Activated naive CD4-positive, alpha-beta T cell treated with anti-CD3 and anti-CD28 coated beads, Interleukin-2, amount 50 U/mL, for 24 hours (primary cell): Measurements from ENCODE around the gene EVI5.
"Not testable (repeated sequence)": the region's sequence is repeated elsewhere in the genome, so short reads cannot be mapped to it uniquely, and the experiment has no call there.

Experiments used
- H3K27ac Mint-ChIP-seq: one replicate; pipeline ENCODE4 v1.8.0; 2021; ENCODE audit warnings: mild to moderate bottlenecking, mixed read lengths
- H3K27me3 Mint-ChIP-seq: one replicate; pipeline ENCODE4 v1.8.0; 2021; ENCODE audit warnings: mixed read lengths
- H3K36me3 Mint-ChIP-seq: one replicate; pipeline ENCODE4 v1.8.0; 2021; ENCODE audit warnings: mixed read lengths
- H3K4me1 Mint-ChIP-seq: one replicate; pipeline ENCODE4 v1.8.0; 2021; ENCODE audit warnings: mixed read lengths
- H3K4me3 Mint-ChIP-seq: one replicate; pipeline ENCODE4 v1.8.0; 2021; ENCODE audit warnings: mild to moderate bottlenecking, mixed read lengths
- H3K9me3 Mint-ChIP-seq: one replicate; pipeline ENCODE4 v1.8.0; 2021; ENCODE audit warnings: mixed read lengths

Gene EVI5

DNA sequence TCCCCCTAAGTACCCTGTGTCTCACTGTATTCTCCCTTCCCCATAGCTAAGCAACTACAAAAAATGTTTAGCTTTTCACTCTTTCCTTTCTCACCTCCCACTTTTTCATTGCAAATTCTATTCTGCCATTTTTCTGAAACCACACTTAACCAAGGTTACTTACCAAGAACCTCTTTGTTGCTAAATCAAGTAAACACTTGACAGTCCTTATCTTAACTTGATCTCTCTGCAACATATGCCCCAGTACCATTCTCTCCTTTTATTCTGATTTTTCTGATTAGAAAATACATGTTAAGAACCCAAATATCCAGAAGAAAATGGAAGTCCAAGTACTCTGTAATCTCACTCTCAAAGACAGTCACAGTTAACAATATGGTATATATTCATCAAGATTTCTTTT, 16.0 kb downstream of the EVI5 start:
- H3K36me3 Mint-ChIP-seq: peaks cover 7% of the 10 kb centered on the region

DNA sequence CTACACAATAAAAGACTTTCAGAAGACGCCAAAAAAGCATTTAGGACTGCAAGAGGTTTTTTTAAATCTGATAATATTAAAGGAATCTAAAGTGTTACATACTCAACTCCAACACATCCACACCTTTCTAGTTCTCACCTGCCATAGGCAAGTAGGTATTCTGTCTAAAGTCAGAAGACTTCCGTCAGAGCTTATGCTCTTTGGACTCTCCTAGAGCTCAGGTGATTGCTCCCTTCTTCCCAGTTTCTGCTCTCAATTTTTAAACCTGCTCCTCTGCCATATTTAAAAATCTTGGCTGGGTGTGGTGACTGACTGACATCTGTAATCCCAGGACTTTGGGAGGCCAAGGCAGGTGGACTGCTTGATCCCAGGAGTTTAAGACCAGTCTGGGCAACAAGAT, 16.6 kb downstream of the EVI5 start:
- Mint-ChIP-seq H3K4me1 (no peaks in the 10 kb centered on the region), H3K27me3 (no peaks in the 10 kb centered on the region), H3K27ac (no peak overlapping the region), H3K9me3 (peaks cover 11% of the 10 kb centered on the region), H3K4me3 (no peak overlapping the region), H3K36me3 (peaks cover 7% of the 10 kb centered on the region)

More for the DNA sequence above, 16.0 kb downstream of the EVI5 start:
- H3K4me1 Mint-ChIP-seq: no peaks in the 10 kb centered on the region
- no peak overlapping the region for H3K27ac Mint-ChIP-seq
- H3K27me3 Mint-ChIP-seq: no peaks in the 10 kb centered on the region
- H3K9me3 Mint-ChIP-seq: peaks cover 11% of the 10 kb centered on the region
- no peak overlapping the region for H3K4me3 Mint-ChIP-seq

DNA sequence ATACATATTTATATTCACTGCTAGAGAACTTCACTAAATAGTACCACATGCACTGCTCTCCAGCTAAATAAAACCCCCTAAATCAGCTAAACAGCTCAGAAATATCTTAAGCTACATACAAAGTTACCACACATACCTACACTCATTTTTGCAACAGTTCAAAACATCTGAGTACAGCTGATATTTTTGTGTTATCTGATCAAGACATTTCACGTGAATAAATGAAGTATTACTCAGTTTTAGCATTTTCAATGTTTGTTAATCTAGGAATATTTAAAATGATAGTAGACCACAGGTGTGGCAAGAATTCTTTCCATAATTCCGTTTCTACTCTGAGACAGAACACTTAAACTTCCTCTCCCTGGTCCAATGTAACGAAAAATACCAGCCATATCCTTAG, 20.8 kb downstream of the EVI5 start:
- peaks cover 5% of the 10 kb centered on the region for H3K36me3 Mint-ChIP-seq
- no peaks in the 10 kb centered on the region for H3K4me1 Mint-ChIP-seq
- no peak overlapping the region for H3K4me3 Mint-ChIP-seq
- H3K27ac Mint-ChIP-seq: no peak overlapping the region
- H3K9me3 Mint-ChIP-seq: peaks cover 11% of the 10 kb centered on the region
- no peaks in the 10 kb centered on the region for H3K27me3 Mint-ChIP-seq

DNA sequence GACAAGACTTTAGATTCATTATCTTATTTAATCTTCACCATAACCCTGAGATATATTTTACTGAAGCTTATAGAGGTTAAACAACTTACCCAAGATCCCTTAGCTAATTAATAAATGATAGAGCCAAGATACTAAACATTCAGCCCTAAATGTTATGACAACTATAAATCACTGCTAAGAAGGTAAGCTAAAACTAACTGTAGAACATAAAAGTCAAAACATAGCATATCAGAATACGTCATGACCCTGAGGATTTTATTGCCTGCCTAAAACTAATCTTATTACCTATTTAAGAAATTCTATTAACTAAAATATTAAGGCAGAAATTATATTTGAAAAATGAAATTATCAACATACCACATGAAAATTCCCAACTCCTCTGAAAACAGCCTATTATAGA, 22.6 kb downstream of the EVI5 start:
- H3K27ac Mint-ChIP-seq: no peak overlapping the region
- H3K9me3 Mint-ChIP-seq: peaks cover 5% of the 10 kb centered on the region
- H3K36me3 Mint-ChIP-seq: peaks cover 2% of the 10 kb centered on the region
- no peaks in the 10 kb centered on the region for H3K4me1 Mint-ChIP-seq
- no peaks in the 10 kb centered on the region for H3K27me3 Mint-ChIP-seq
- H3K4me3 Mint-ChIP-seq: no peak overlapping the region

DNA sequence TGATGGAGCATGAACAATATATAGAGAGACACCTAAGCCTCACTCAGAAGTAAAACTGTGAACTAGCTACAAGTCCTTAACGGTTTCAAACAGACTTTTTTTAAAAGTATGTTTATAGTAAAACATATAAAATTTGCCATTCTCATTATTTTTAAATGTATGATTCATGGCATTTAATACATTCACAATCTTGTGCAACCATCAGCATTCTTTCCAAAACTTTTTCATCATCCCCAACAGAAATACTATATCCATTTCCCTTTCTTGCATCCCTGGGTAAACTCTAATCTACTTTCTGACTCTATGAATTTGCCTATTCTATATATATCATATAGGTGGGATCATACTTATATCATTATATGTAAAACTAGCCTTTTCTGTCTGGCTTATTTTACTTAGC, 25.5 kb downstream of the EVI5 start:
- Mint-ChIP-seq H3K27ac (no peak overlapping the region), H3K36me3 (no peaks in the 10 kb centered on the region), H3K4me3 (no peak overlapping the region), H3K9me3 (no peaks in the 10 kb centered on the region), H3K27me3 (no peaks in the 10 kb centered on the region), H3K4me1 (no peaks in the 10 kb centered on the region)

DNA sequence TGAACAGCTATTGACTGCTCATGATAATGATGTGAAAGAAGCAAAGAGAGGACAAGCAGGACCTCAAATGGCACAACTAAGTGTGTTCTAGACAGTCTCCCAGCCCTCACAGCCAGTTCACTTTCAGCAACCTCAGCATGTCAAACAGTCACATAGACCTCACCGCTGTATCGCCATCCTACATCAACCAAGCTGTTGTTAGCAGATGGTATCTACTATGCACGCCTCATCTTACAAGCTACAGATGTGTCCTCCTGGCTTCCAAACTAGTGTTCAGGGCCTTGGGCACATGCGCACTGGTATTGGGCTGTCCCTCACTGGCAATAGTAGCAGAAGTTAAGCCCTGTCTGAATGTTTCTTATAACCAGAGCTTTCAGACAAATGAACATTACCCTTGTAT, 28.4 kb downstream of the EVI5 start:
- Mint-ChIP-seq H3K4me1 (peaks cover 3% of the 10 kb centered on the region), H3K4me3 (no peak overlapping the region), H3K27me3 (no peaks in the 10 kb centered on the region), H3K27ac (no peak overlapping the region), H3K36me3 (no peaks in the 10 kb centered on the region), H3K9me3 (no peaks in the 10 kb centered on the region)

DNA sequence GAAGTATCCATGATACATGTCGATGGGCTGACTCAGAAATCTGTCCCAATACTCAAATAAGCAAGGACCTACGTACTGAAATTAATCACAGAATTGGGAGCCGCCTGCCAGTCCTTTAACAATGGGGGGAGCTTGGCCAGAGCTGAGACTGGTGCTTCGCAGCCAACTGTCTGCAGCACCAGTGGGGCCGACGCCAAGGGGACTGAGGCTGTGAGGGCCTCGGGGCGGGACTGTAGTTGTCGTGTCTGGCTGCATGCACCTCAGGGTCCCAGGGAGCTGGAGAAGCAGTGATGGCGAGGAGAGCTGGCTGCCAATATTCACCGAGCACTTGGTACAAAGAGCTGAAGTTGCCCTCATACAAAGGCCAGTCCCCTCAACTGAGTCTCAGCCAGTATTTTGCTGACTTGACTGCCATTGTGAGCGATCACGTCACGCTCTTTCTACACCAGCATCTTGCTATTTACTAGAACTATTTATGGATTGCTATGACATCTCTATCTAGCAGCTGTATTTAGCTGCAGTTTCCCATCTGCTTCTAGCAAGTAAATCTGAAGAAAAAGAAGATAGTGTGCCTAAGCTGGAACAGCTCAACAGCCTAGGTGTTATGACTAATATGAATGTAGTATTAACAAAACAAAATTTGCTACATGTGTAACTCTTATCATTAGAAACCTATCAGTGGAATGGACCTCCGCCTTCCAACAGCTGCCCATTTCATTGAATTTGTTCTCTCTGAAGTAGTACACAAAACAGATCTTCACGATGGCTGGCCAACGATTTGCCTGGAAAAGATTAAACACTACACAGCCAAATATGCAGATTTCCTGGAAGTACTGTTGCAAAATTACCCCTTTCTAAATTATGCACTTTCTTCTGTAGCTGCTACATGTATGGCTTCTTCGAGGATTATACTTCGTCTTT, 29.1 kb downstream of the EVI5 start:
- H3K9me3 Mint-ChIP-seq: no peaks in the 10 kb centered on the region
- no peaks in the 10 kb centered on the region for H3K36me3 Mint-ChIP-seq
- H3K4me3 Mint-ChIP-seq: no peak overlapping the region
- H3K27me3 Mint-ChIP-seq: no peaks in the 10 kb centered on the region
- H3K27ac Mint-ChIP-seq: no peak overlapping the region
- peaks cover 3% of the 10 kb centered on the region for H3K4me1 Mint-ChIP-seq

DNA sequence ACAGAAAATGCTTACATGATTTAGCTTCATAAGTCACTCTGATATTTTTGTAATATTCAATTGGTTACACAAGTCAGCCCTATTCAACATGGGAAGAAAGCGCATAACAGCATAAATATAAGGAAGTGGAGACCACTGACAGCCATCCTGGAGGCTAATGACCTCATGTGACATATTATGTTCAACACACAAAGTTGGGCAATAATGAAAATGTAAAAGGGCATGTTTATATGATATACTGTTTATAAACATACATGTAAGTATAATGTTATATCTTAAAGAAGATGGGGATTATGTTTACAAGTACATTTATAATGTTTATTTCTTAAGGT, 30.2 kb downstream of the EVI5 start:
- no peaks in the 10 kb centered on the region for H3K36me3 Mint-ChIP-seq
- H3K4me3 Mint-ChIP-seq: no peak overlapping the region
- H3K27ac Mint-ChIP-seq: no peak overlapping the region
- no peaks in the 10 kb centered on the region for H3K9me3 Mint-ChIP-seq
- H3K27me3 Mint-ChIP-seq: no peaks in the 10 kb centered on the region
- H3K4me1 Mint-ChIP-seq: peaks cover 3% of the 10 kb centered on the region

DNA sequence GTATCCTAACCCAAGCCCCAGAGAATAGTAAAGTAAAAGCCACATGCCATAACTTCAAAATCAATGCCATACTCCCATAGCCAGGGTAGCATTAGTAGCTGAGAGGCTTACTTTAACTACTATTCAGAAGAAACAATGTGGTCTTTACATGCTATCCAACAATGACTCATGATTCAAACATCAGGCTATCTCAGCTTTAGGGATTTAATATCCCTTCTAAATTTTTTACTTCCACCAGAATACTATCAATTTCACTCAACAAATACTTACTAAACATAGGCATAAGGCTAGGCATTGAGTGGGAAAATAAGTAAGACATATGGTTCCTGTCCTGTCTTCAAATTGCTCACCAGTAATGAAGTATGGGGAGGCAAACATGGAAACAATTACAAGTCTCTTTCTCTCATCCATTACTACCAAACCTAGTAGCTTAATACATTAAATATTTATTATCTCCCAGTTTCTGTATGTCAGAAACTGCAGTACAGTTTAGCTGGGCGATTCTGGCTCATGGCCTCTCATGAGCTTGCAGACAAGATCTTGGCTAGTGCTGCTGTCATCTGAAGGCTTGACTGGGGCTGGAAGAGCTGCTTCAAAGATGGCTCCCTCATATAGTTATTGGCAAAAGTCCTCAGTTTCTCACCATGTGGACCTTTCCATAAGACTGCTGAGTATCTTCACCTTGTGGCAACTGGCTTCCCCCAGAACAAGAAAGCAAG, 30.7 kb downstream of the EVI5 start:
- Mint-ChIP-seq H3K36me3 (no peaks in the 10 kb centered on the region), H3K4me3 (no peak overlapping the region), H3K27me3 (no peaks in the 10 kb centered on the region), H3K4me1 (peaks cover 3% of the 10 kb centered on the region), H3K27ac (no peak overlapping the region), H3K9me3 (no peaks in the 10 kb centered on the region)

DNA sequence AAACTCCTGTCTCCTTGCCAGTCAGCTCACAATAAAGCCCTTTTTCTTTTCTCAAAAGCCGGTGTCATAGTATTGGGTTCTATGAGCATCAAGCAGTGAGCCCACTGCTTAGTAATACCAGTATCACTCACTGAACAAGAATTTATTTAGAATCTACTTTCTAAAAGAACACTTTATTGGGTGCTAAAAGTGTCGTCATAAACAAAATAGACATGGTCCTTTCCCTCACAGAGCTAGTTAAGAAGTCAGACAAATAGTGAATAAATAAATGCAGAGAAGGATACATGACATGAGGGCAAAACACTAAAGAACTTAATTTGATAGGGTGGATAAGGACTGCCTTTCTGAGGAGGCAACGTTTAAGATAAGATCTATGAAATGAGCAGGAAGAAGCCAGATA, 32.2 kb downstream of the EVI5 start:
- H3K9me3 Mint-ChIP-seq: no peaks in the 10 kb centered on the region
- H3K4me1 Mint-ChIP-seq: peaks cover 3% of the 10 kb centered on the region
- no peak overlapping the region for H3K27ac Mint-ChIP-seq
- H3K27me3 Mint-ChIP-seq: no peaks in the 10 kb centered on the region
- no peak overlapping the region for H3K4me3 Mint-ChIP-seq
- no peaks in the 10 kb centered on the region for H3K36me3 Mint-ChIP-seq

DNA sequence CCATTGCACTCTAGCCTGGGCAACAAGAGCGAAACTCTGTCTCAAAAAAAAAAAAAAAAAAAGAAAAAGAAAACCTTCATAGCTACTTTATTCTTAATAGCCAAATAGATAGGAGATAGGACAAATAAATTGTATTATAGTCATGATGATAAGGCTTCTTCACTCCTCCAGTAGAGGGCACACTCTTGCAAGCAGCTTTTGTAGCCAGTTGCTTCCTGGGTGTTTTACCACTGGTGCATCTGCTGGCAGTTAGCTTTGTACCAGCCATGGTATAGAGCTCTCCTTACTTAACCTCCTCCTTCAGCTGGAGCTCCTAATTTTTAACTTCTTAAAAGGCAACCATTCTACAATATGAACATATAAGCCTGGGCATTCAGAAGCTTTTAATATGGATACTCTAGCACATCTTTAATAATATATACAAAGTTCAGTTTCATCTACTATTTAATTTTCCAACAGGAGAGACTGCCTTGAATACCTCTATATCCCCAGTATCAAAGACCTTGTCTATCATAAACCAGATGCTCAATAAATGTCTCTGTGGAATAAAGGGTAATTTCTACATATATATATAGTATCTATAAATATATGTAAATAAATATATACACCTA, 35.8 kb downstream of the EVI5 start:
- Mint-ChIP-seq H3K4me1 (peaks cover 3% of the 10 kb centered on the region), H3K27ac (no peak overlapping the region), H3K4me3 (no peak overlapping the region), H3K36me3 (no peaks in the 10 kb centered on the region), H3K27me3 (no peaks in the 10 kb centered on the region), H3K9me3 (no peaks in the 10 kb centered on the region)

DNA sequence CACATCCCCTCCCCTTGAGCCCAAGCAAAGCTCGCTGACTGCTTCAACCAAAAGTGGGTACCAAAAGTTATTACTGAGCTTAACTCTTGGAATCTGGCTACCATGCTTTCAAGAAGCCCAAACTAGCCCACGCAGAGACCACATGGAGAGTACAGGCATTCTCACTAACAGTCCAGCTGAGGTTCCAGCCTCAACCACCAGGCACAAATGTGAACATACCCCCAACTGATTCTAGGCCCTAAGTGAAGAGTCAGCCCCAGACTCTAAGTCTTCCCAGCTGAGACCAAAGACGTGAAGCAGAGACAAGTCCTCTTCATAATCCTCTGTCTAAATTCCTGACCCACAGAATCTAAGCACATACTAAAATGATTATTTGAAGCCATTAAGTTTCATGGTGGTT, 36.8 kb downstream of the EVI5 start:
- Mint-ChIP-seq H3K9me3 (no peaks in the 10 kb centered on the region), H3K27me3 (no peaks in the 10 kb centered on the region), H3K4me3 (no peak overlapping the region), H3K27ac (no peak overlapping the region), H3K4me1 (peaks cover 3% of the 10 kb centered on the region), H3K36me3 (no peaks in the 10 kb centered on the region)

DNA sequence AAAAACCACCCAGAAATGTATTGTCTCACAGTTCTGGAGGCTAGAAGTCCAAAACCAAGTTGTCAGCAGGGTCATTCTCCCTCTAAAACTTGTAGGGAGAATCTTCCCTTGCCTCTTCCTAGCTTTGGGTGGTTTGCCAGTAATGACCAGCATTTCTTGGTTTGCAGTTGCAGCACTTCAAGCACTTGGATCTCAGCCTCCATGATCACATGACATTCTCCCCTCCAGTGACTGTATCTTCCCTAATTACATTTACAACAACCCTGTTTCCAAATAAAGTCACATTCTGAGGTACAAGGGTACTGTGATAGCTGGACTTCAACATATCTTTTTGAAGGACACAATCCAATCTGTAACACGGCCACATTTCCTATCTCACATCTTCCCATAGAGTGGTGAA, 37.2 kb downstream of the EVI5 start:
- Mint-ChIP-seq H3K4me1 (peaks cover 1% of the 10 kb centered on the region), H3K27ac (no peak overlapping the region)

DNA sequence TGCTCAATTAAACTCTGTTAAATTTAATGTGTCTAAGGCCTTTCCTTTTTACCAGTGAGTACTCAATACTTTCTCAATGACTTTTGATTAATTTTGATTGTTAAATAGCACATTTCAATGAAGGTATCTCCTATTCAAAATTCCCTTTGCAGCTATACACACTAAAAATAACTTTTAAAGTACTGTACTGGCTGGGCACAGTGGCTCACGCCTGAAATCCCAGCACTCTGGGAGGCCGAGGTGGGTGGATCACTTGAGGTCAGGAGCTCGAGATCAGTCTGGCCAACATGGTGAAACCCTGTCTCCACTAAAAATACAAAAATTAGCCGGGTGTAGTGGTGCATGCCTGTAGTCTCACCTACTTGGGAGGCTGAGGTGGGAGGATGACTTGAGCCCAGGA, 38.7 kb downstream of the EVI5 start:
- not testable (repeated sequence) for H3K36me3 Mint-ChIP-seq

More for the DNA sequence above, 37.2 kb downstream of the EVI5 start:
- no peaks in the 10 kb centered on the region for H3K27me3 Mint-ChIP-seq
- H3K4me3 Mint-ChIP-seq: no peak overlapping the region
- no peaks in the 10 kb centered on the region for H3K36me3 Mint-ChIP-seq
- no peaks in the 10 kb centered on the region for H3K9me3 Mint-ChIP-seq

DNA sequence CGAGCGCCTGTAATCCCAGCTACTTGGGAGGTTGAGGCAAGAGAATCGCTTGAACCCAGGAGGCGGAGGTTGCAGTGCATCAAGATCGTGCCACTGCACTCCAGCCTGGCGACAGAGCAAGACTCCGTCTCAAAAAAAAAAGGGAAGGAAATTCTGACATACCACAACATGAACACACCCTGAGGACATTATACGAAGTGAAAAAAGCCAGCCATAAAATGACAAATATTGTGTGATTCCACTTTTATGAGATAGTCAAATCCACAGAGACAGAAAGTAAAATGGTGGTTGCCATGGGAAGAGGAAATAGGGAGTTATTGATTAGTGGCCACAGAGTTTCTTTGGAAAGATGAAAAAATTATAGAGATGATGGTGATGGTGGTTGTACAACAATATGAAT, 41.7 kb downstream of the EVI5 start:
- no peaks in the 10 kb centered on the region for H3K4me1 Mint-ChIP-seq
- no peaks in the 10 kb centered on the region for H3K9me3 Mint-ChIP-seq
- no peaks in the 10 kb centered on the region for H3K27me3 Mint-ChIP-seq
- H3K27ac Mint-ChIP-seq: no peak overlapping the region
- no peak overlapping the region for H3K4me3 Mint-ChIP-seq
- no peaks in the 10 kb centered on the region for H3K36me3 Mint-ChIP-seq

More for the DNA sequence above, 38.7 kb downstream of the EVI5 start:
- not testable (repeated sequence) for H3K27ac Mint-ChIP-seq, H3K4me3 Mint-ChIP-seq, H3K27me3 Mint-ChIP-seq, H3K4me1 Mint-ChIP-seq, H3K9me3 Mint-ChIP-seq
